GM10266 (cell line): ENCODE measurements around the gene OR51B6.
"Not testable (repeated sequence)": the region's sequence is repeated elsewhere in the genome, so short reads cannot be mapped to it uniquely, and the experiment has no call there.

Experiments used
- DNase-seq: peaks from one replicate; pipeline ENCODE4 v3.0.0; 2012; ENCODE audit errors: extremely low spot score
- CTCF ChIP-seq: IDR thresholded peaks from 2 replicates; pipeline ENCODE4 v1.5.1; 2012; ENCODE audit warnings: mild to moderate bottlenecking, low read depth; ENCODE audit not compliant: control insufficient read depth, insufficient read depth; ENCODE audit errors: missing control alignments

The OR51B6 gene

GRCh38 chr11:5348551-5349194, 2.6 kb upstream of the OR51B6 start:
- no peak for DNase-seq
- no peak for TF ChIP-seq CTCF

GRCh38 chr11:5349550-5349949, 1.8 kb upstream of the OR51B6 start:
- no peak for DNase-seq
- TF ChIP-seq CTCF, result no peak

GRCh38 chr11:5356031-5356430, 4.7 kb downstream of the OR51B6 start:
- DNase-seq, result not testable (repeated sequence)

GRCh38 chr11:5362017-5362625, 10.8 kb downstream of the OR51B6 start:
- no peak for DNase-seq
- no peak for TF ChIP-seq CTCF

GRCh38 chr11:5363679-5364078, 12.4 kb downstream of the OR51B6 start:
- no peak for TF ChIP-seq CTCF
- DNase-seq, result no peak

GRCh38 chr11:5364214-5364613, 12.9 kb downstream of the OR51B6 start:
- no peak for TF ChIP-seq CTCF
- no peak for DNase-seq

- not testable (repeated sequence) for DNase-seq
Measured at GRCh38 chr11:5366365-5366764, 15.1 kb downstream of the OR51B6 start.

- TF ChIP-seq CTCF, result no peak
- DNase-seq, result no peak
Measured at GRCh38 chr11:5366856-5367255, 15.5 kb downstream of the OR51B6 start.
